ENCODE results near the gene TEX30. TPM values are rescaled to one million over a fixed set of nuclear protein-coding genes. Genes with fewer than 3 reads are reported as not detected.

Gene TEX30
- total RNA-seq, 4 donors from 2014 or later: 6.6 to 20.9 (median 12.4) TPM

DNA sequence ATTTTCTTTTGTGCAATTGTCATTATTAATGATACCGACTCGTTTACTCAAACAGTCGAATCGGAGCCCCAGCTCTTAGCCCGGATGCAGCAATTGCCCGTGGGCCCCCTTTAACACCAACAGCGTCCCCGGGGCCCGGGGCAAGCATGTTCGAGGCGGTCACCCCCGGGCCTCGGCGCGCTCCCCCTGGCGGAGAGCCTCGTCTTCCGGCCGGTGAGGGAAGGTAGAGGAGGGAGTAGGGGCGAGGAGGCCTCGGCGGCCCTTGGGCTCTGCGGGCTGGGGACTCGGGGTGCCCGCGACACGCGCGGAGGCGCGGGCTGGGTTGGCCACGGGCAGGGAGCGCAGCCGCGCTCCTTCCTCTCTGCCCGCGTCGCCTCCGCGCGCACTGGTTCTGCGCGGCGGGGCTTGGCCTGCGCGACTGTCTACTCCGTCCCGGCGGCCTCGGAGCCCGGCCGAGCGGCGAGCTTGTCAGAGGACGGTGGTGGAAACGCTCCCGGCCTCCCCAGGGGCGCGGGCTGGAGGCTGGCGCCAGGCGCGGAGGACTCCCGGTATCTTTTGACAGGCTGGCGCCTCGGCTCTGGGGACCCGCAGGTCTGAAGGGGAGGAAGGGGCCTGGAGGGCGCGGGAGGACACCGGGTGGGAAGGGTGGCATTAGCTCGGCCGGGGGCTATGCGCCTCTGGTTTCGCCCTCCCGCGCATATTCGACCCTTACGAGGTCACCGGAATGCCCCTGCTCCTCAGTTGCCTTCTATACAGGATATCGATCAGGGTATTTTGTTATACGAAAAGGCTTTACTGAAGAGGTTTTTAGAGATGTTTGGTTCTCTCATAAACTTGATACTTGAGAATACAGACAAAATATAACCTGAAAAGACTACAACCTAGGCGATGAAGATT is 26.8 kb upstream of the TEX30 start:
- H3K27ac ChIP-seq: peak overlapping the region; percentile 80 to 91 (median 87)
- H3K9me3 ChIP-seq: no peaks in the 10 kb centered on the region
- TF ChIP-seq POLR2A (IDR thresholded peaks at IDR 0.05): peak in 1 of 4 donors; percentile 25
- TF ChIP-seq, protein P1, sequence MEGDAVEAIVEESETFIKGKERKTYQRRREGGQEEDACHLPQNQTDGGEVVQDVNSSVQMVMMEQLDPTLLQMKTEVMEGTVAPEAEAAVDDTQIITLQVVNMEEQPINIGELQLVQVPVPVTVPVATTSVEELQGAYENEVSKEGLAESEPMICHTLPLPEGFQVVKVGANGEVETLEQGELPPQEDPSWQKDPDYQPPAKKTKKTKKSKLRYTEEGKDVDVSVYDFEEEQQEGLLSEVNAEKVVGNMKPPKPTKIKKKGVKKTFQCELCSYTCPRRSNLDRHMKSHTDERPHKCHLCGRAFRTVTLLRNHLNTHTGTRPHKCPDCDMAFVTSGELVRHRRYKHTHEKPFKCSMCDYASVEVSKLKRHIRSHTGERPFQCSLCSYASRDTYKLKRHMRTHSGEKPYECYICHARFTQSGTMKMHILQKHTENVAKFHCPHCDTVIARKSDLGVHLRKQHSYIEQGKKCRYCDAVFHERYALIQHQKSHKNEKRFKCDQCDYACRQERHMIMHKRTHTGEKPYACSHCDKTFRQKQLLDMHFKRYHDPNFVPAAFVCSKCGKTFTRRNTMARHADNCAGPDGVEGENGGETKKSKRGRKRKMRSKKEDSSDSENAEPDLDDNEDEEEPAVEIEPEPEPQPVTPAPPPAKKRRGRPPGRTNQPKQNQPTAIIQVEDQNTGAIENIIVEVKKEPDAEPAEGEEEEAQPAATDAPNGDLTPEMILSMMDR (IDR thresholded peaks at IDR 0.05): peak; percentile 62 to 78 (median 64)
- intact Hi-C loops (cut with DNase I): no loop called here
- no peaks in the 10 kb centered on the region for H3K27me3 ChIP-seq
- 3 to 12% methylated on average over 12 to 30 of the region's 81 CpGs for WGBS, 2 donors
- peak; percentile 3 for DNase-seq
- peak overlapping the region; percentile 63 to 86 (median 65) for H3K4me3 ChIP-seq
- H3K36me3 ChIP-seq: no peaks in the 10 kb centered on the region
- peaks cover 5 to 36% (median 10%) of the 10 kb centered on the region in 3 donors for H3K4me1 ChIP-seq

DNA sequence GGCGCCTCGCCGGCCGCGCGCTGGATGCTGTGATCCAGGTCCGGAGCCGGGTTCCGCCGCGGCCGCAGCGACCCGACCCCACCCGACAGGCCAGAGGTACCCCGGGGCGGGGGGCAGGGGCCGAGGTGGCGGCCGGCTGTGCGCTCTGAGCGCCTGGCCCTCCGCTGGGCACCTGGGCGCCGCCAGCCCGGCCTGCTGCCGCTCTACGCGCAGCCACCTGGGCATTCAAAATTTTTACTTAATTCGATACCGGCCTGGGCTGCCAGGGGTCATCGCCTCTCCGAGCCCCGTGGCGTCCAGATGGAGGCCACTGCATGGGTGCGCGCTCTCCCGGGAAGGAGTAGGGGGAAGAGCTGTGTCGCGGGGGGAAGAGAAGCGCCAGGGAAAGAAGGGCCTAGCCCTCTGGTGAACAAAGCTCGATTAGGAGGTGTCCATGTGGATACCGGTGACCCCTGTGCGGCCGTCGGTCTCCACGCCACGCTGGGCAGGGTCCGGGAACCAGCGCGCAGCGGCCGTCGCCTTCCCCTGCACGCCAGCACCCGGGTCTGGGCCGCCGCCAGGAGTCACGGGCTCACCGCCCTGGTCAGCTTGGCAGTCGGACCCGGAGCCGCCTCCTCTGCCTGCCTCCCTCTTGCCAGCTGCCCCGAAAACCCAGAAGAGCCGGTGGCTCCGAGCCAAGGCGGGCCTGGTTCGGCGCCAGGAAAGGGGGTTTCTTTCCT is 26.0 kb upstream of the TEX30 start:
- H3K4me3 ChIP-seq: peak overlapping the region; percentile 63 to 86 (median 65)
- H3K36me3 ChIP-seq: no peaks in the 10 kb centered on the region
- peaks cover 5 to 36% (median 10%) of the 10 kb centered on the region in 3 donors for H3K4me1 ChIP-seq
- WGBS, 2 donors: 0 to 3% methylated on average over 3 to 12 of the region's 69 CpGs
- intact Hi-C loops (cut with DNase I): no loop called here
- DNase-seq: no peak
- no peaks in the 10 kb centered on the region for H3K27me3 ChIP-seq
- no peak for TF ChIP-seq POLR2A (IDR thresholded peaks at IDR 0.05)
- TF ChIP-seq, protein P1 (IDR thresholded peaks at IDR 0.05): no peak
- H3K9me3 ChIP-seq: no peaks in the 10 kb centered on the region
- H3K27ac ChIP-seq: peak overlapping the region; percentile 80 to 91 (median 87)

DNA sequence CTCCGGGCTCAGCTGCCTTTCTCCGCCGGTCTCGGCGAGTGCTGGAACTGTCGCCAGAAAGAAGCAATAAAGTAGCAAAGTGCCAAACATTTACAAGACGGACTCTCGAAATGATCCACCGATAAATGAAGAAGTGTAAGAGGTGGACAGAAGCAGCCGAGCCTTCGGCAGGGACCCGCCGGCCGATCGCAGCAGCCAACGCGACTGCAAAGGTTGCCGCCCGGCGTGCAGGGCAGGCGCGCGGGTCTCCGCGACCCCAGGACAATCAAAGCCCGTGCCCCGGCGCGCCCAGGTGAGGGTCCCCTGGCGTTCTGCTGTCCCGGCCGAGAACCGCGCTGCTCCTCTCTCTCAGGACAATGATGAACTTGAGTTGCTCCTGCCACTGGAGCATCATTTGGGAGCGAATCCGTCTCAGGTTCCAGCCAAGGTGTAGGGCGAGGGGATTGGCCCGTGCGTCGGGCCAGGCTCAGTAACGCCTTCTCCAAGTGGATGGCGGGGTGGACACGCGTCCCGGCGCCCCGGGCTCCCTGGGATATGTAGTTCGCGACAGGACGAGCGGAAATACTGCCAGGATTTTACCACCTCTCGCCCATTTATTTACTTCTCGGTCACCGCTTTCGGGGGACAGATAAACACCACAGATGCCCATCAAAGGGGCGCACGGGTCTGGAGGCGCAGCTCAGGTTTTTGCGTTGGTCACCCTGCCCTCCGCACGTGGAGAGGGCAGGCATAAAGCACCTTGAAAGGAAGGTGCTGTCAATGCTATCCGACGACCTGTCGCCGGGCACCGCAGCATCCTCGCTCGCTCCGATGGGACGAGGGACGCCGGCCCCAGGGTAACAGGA is 25.2 kb upstream of the TEX30 start, which contains the start of the genes BIVM and POGLUT2:
BIVM (plus strand) TSS at position 539 of the 845 bp plus-strand sequence. CDS start 8,149 bp downstream, outside the sequence.
POGLUT2 (minus strand) TSS at position 396 of the 845 bp plus-strand sequence; CDS start at position 90, 306 bp downstream.
- Histone ChIP-seq H3K4me3 (peak within 1 kb of the TSS; percentile 63 to 86 (median 65)), H3K27ac (peak within 1 kb of the TSS; percentile 80 to 91 (median 87)), H3K4me1 (peaks cover 5 to 36% (median 10%) of the 10 kb centered on the region in 3 donors), H3K27me3 (no peaks in the 10 kb centered on the region), H3K36me3 (no peaks in the 10 kb centered on the region), H3K9me3 (no peaks in the 10 kb centered on the region)
- TF ChIP-seq, protein P1 (IDR thresholded peaks at IDR 0.05): peak in 1 of 6 experiments; percentile 15
- peak in 1 of 4 donors; percentile 20 for TF ChIP-seq POLR2A (IDR thresholded peaks at IDR 0.05)
- 1% methylated on average over 20 to 31 of the region's 72 CpGs for WGBS, 2 donors
- peak; percentile 18 for DNase-seq
- intact Hi-C loops (cut with DNase I): no loop called here

DNA sequence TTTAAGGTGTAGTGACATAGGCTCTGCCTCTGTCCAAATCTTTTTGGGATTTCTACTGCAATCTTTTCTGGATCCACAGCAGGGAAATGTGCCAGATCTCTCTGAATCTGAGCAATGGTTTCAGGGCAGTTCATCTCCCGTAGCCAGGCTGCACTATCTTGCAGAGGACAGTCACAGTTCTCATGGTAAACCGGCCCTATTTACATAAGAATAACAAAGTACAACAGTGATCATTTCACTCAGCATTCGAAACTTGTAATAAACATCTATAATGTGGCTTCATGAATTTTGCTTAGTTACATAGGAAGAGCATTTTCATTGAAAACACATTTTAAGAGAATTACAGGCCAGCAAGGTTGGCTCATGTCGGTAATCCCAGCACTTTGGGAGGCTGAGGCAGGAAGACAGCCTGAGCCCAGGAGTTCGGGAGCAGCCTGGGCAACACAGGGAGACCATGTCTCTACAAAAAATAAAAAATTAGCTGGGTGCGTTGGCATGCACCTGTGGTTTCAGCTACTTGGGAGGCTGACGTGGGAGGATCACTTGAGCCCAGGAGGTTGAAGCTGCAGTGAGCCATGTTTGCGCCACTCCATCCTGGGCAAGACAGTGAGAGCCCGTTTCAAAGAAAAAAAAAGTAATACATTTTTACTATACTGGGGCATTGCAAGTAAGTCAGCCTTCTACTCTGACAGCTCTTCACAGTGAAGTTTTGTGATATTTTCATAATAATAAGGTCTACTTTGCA is 20.2 kb upstream of the TEX30 start:
- peaks cover 0 to 9% (median 0%) of the 10 kb centered on the region in 3 donors for H3K4me1 ChIP-seq
- peaks cover 0 to 36% (median 0%) of the 10 kb centered on the region in 3 donors for H3K36me3 ChIP-seq
- no peak for DNase-seq
- H3K4me3 ChIP-seq: no peak overlapping the region
- no peaks in the 10 kb centered on the region for H3K27me3 ChIP-seq
- no peaks in the 10 kb centered on the region for H3K9me3 ChIP-seq
- TF ChIP-seq POLR2A (IDR thresholded peaks at IDR 0.05): no peak
- intact Hi-C loops (cut with DNase I): no loop called here
- H3K27ac ChIP-seq: no peak overlapping the region
- WGBS, 2 donors: 83 to 88% methylated on average over 8 to 9 of the region's 9 CpGs

Data from esophagus squamous epithelium (tissue), 5 donors.